Ovary (tissue), 9 donors: Measurements from ENCODE around the gene RASSF8. TPM values are rescaled to one million over a fixed set of nuclear protein-coding genes. Genes with fewer than 3 reads are reported as not detected.

ENCODE experiments used
- DNase-seq, 5 donors: peaks; one replicate each; pipeline ENCODE4 v3.0.0-alpha.2; 2019 to 2020
- H3K27ac ChIP-seq, 2 donors: fragments of 200-600 bp; one replicate each; pipeline versions ENCODE4 v1.5.1 to v1.8.0; 2019 to 2022
- H3K27me3 ChIP-seq: fragments of 200-600 bp; one replicate; pipeline ENCODE4 v1.8.0; 2022
- H3K36me3 ChIP-seq: fragments of 200-600 bp; sonication (generic); one replicate; pipeline ENCODE4 v1.5.1; 2019
- H3K4me1 ChIP-seq: one replicate; pipeline ENCODE4 v1.8.1; 2013; ENCODE audit warnings: mild to moderate bottlenecking, moderate library complexity; ENCODE audit not compliant: insufficient read depth
- H3K4me3 ChIP-seq: fragments of 200-600 bp; sonication (generic); one replicate; pipeline ENCODE4 v1.5.1; 2017
- H3K9me3 ChIP-seq, 2 donors: fragments of 200-600 bp in 1 of 2; sonication (generic) in 1 of 2; one replicate each; pipeline versions ENCODE4 v1.5.1 to v1.8.1; 2013 to 2019; ENCODE audit warnings: mild to moderate bottlenecking in 1 of 2, moderate library complexity in 1 of 2
- CTCF ChIP-seq, 3 donors: fragments of 450-650 bp in 2 of 3; fragments of 200-600 bp in 1 of 3; IDR thresholded peaks; one replicate each; pipeline versions ENCODE4 v1.5.1 to v1.8.0; 2016 to 2022; ENCODE audit warnings: antibody characterized with exemption in 3 of 3, mild to moderate bottlenecking in 1 of 3
- EP300 ChIP-seq: sonication (generic); formaldehyde crosslinking; IDR thresholded peaks from one replicate; pipeline ENCODE4 v1.6.1; 2017; ENCODE audit warnings: antibody characterized with exemption
- POLR2A ChIP-seq: fragments of 450-650 bp; IDR thresholded peaks from one replicate; pipeline ENCODE4 v1.6.1; 2017; ENCODE audit warnings: antibody characterized with exemption, mild to moderate bottlenecking, moderate library complexity
- WGBS, 3 donors: extraction: QIAGEN DNeasy Blood & Tissue Kit in 1 of 3; methylation state at CpG; one replicate each; pipeline versions ENCODE4 v1.1.5 to v1.1.7; 2013 to 2017; 5-methylcytosine and 5-hydroxymethylcytosine counted together
- intact Hi-C, 4 donors: fragments of 100-400 bp; cut with DNase I; formaldehyde crosslinking; loops; one replicate each; pipeline versions ENCODE4 v1.11.0 to v1.15.1; 2022 to 2023
- polyA plus RNA-seq, 2 donors: library from polyadenylated mRNA; stranded (reverse); fragments of 200-250 nt in 1 of 2; fragments of 350-450 nt in 1 of 2; fragmentation: Illumina TruSeq in 1 of 2; extraction: RNeasy Lipid Tissue Mini Kit (QIAGEN cat#74804) in 1 of 2; gene quantifications; one replicate each; pipeline ENCODE4 v1.2.3, GENCODE V29; 2013 to 2014
- total RNA-seq, 7 donors: library from RNA; depleted of rRNA in 2 of 7; stranded (reverse); fragments of >200 nt in 2 of 7; fragmentation: NEBNext Ultra II Directional in 3 of 7; extraction: Animal tissue kit (Norgen Biotek cat#: 25700) in 3 of 7; gene quantifications; one replicate each; pipeline versions ENCODE4 v1.1.0 to v1.2.4, GENCODE V29; 2016 to 2023
- donor health status: DM: no; HTN: no; CAD: no; lungs with moderate emphysema.
- donor health status: DM: no; HTN: no; CAD: no.
- donor health status: Bipolar disorder and iron deficiency.
- donor health status: DM: yes; HTN: yes; CAD: no.
- donor health status: DM: no; HTN: no; CAD: no.
- donor health status: DM: yes; HTN: yes; CAD: no.

RASSF8 gene
- total and polyA plus RNA-seq, 9 donors: 16.5 to 134 (median 82.5) TPM

- Histone ChIP-seq H3K4me1 (peaks cover 9% of the 10 kb centered on the region), H3K27me3 (no peaks in the 10 kb centered on the region), H3K9me3 (no peaks in the 10 kb centered on the region), H3K36me3 (no peaks in the 10 kb centered on the region), H3K4me3 (no peak overlapping the region), H3K27ac (no peak overlapping the region)
- DNase-seq: no peak
- intact Hi-C loops: no loop called here
- TF ChIP-seq EP300 (no peak), CTCF (IDR thresholded peaks at IDR 0.05) (no peak), POLR2A (no peak)
Measured at GRCh38 chr12:25937096-25937495, 21.4 kb upstream of the RASSF8 start.

- Histone ChIP-seq H3K9me3 (no peaks in the 10 kb centered on the region), H3K4me1 (peaks cover 9% of the 10 kb centered on the region), H3K27me3 (no peaks in the 10 kb centered on the region), H3K27ac (no peak overlapping the region), H3K4me3 (no peak overlapping the region), H3K36me3 (no peaks in the 10 kb centered on the region)
- no peak for DNase-seq
- 22 to 32% (median 31%) methylated on average over 1 of the region's 1 CpG for WGBS, 3 donors
- no peak for TF ChIP-seq EP300
- no peak for TF ChIP-seq CTCF (IDR thresholded peaks at IDR 0.05)
- intact Hi-C loops: no loop called here
Measured at GRCh38 chr12:25938581-25938980, 19.9 kb upstream of the RASSF8 start.

GRCh38 chr12:25939606-25940005 lies 18.9 kb upstream of the RASSF8 start:
- no peaks in the 10 kb centered on the region for H3K36me3 ChIP-seq
- H3K9me3 ChIP-seq: no peaks in the 10 kb centered on the region
- 95 to 98% (median 98%) methylated on average over 2 of the region's 2 CpGs for WGBS, 3 donors
- no peaks in the 10 kb centered on the region for H3K27me3 ChIP-seq
- intact Hi-C loops: no loop called here
- no peak overlapping the region for H3K27ac ChIP-seq
- H3K4me1 ChIP-seq: peaks cover 9% of the 10 kb centered on the region
- TF ChIP-seq CTCF (IDR thresholded peaks at IDR 0.05) (no peak), POLR2A (no peak)
- no peak overlapping the region for H3K4me3 ChIP-seq
- DNase-seq: no peak

GRCh38 chr12:25940886-25941285 lies 17.6 kb upstream of the RASSF8 start:
- no peak for DNase-seq
- WGBS, 3 donors: 94 to 100% (median 96%) methylated on average over 1 of the region's 1 CpG
- no peaks in the 10 kb centered on the region for H3K36me3 ChIP-seq
- intact Hi-C loops: no loop called here
- no peak overlapping the region for H3K4me3 ChIP-seq
- H3K27ac ChIP-seq: no peak overlapping the region
- H3K4me1 ChIP-seq: peaks cover 9% of the 10 kb centered on the region
- no peaks in the 10 kb centered on the region for H3K9me3 ChIP-seq
- no peaks in the 10 kb centered on the region for H3K27me3 ChIP-seq
- no peak for TF ChIP-seq CTCF (IDR thresholded peaks at IDR 0.05)
- TF ChIP-seq EP300: no peak
- TF ChIP-seq POLR2A: no peak

GRCh38 chr12:25942709-25943108 lies 15.8 kb upstream of the RASSF8 start:
- no peak for DNase-seq
- Histone ChIP-seq H3K27ac (no peak overlapping the region), H3K4me3 (no peak overlapping the region), H3K27me3 (no peaks in the 10 kb centered on the region), H3K9me3 (no peaks in the 10 kb centered on the region), H3K4me1 (peaks cover 3% of the 10 kb centered on the region), H3K36me3 (no peaks in the 10 kb centered on the region)
- TF ChIP-seq POLR2A (no peak), CTCF (IDR thresholded peaks at IDR 0.05) (no peak), EP300 (no peak)
- WGBS, 3 donors: 69 to 81% (median 75%) methylated on average over 2 of the region's 2 CpGs
- intact Hi-C loops: no loop called here
